TTC549 (cell line): ENCODE results near the gene LRRC70.
"Not testable (repeated sequence)": the region's sequence is repeated elsewhere in the genome, so short reads cannot be mapped to it uniquely, and the experiment has no call there.

Source experiments
- FAIRE-seq: peaks from 2 replicates; lab custom pipeline; 2012; peaks lifted over from hg19 to GRCh38; lab: Jason Lieb, UNC

Gene LRRC70, protein sequence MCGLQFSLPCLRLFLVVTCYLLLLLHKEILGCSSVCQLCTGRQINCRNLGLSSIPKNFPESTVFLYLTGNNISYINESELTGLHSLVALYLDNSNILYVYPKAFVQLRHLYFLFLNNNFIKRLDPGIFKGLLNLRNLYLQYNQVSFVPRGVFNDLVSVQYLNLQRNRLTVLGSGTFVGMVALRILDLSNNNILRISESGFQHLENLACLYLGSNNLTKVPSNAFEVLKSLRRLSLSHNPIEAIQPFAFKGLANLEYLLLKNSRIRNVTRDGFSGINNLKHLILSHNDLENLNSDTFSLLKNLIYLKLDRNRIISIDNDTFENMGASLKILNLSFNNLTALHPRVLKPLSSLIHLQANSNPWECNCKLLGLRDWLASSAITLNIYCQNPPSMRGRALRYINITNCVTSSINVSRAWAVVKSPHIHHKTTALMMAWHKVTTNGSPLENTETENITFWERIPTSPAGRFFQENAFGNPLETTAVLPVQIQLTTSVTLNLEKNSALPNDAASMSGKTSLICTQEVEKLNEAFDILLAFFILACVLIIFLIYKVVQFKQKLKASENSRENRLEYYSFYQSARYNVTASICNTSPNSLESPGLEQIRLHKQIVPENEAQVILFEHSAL

DNA sequence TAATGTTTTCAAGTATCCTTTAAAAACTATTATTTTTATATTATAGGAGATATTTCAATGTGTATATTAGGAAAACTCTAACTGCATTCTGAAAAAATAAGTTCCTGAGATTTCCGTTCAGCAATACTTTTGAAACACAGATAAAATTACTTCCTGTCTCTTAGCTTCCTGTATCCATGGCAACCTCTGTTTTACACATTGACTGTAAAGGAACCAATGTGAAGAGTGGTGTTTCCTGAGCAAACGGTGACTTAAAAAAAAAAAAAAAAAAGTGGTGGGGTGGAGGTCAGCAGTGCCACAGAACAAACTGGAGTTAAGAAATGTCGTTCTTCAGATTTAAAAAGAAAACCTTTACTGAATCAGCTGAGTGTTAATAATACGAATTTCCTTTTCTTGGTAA is at the start of gene LRRC70:
LRRC70 (plus strand) TSS at position 280 of the 400 bp plus-strand sequence. CDS start 620 bp downstream, outside the sequence.
- no peak for FAIRE-seq

- FAIRE-seq = no peak
These were observed 45.0 kb upstream of the LRRC70 start for GRCh38 chr5:62533597-62533996.

- no peak for FAIRE-seq
These were observed 44.0 kb upstream of the LRRC70 start for GRCh38 chr5:62534461-62535236.

DNA sequence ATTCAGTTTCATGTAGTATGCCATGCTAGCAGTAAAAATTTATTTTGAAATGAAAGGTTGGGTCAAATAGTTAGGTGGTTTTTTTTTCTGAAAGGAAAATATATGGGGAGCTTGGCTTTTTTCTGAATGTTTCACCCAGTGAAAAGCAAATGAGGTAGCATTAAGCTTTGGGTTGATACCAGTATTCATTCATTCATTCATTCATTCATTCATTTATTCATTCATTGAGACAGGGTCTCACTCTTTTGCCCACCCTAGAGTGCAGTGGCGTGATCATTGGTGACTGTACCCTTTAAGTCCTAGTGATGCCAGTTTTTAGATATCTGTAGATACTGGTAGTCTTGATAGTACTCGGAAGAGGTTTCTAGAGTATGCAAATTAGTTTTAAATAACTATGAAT is 42.4 kb upstream of the LRRC70 start:
- FAIRE-seq = no peak

DNA sequence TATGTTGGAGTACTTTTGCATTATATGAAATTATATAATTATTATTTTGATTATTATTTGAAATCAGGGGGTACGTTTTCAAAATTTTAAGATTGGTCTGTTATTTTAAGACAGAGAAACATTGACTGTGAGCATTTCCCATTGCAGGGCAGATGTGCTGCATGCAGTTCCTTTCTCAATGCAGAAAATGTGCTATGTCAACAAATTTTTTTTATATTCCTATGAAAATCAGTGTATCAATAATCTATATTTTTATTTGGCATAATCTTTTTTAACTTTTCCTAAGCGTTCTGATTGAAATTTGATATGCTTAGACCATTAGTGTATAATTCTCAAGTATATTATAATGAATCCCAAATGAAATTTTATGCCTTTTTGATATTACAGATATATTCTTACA is 41.8 kb upstream of the LRRC70 start:
- FAIRE-seq = no peak

- no peak for FAIRE-seq
These were observed 40.3 kb upstream of the LRRC70 start for GRCh38 chr5:62538017-62538942.

- no peak for FAIRE-seq
These were observed 35.9 kb upstream of the LRRC70 start for GRCh38 chr5:62542720-62543119.

- FAIRE-seq = no peak
These were observed 30.5 kb upstream of the LRRC70 start for GRCh38 chr5:62547945-62548630.

GRCh38 chr5:62550103-62550502 is 28.5 kb upstream of the LRRC70 start:
- no peak for FAIRE-seq

DNA sequence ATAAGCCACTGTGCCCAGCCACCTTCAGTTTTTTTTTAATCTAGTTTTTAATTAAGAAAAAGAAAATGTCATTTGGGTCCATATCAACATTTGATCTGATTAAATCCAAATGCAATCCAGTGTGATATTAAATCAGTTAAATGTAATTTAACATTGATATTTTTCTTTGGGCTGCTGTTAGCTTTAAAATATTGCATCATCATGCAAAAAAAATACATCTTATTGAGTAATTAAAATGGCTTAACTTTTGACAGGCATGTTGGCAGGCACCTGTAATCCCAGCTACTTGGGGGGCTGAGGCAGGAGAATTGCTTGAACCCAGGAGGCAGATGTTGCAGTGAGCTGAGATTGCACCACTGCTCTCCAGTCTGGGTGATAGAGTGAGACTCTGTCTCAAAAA is 22.7 kb upstream of the LRRC70 start:
- FAIRE-seq = no peak

- no peak for FAIRE-seq
These were observed 19.7 kb upstream of the LRRC70 start for GRCh38 chr5:62558941-62559340.

- no peak for FAIRE-seq
These were observed 17.8 kb upstream of the LRRC70 start for GRCh38 chr5:62560786-62561185.

DNA sequence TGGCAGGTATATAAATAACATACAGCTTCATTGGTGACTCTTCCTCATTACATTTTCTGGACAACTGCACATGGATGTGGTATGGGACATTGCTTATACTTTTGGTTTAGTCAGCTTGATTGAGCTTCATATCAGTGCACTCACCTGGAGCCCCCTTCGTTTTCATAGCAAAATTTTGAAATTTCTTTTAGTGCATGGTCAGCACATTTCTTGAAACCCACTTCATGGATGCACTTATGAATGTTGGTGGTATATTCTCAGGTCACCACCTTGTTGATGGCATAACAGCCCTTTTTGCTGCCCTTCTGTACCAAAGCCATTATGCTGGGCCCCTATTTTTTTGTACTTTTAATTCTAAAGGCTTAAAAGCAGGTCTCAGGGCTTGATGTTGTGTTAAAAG is 16.7 kb upstream of the LRRC70 start:
- FAIRE-seq = no peak

DNA sequence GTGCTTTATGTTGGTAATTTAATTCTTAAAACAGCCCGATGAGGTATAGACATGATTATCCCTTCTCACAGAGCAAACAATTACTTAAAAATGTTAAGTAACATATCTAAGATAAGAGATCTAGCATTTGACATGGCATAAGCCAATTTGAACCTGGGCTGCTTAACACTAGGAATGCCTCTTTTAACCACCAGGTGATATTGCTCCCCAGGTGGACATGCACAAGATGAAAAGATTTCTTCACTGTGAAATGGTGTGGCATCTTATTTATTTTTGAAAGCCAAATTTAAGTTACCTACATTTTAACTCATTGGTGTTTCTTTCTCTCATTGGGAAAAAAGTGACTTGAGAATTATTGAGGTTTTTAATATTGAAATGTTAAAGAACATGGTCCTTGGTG is 15.8 kb upstream of the LRRC70 start:
- FAIRE-seq = no peak

- FAIRE-seq = no peak
These were observed 14.5 kb upstream of the LRRC70 start for GRCh38 chr5:62564101-62564500.

DNA sequence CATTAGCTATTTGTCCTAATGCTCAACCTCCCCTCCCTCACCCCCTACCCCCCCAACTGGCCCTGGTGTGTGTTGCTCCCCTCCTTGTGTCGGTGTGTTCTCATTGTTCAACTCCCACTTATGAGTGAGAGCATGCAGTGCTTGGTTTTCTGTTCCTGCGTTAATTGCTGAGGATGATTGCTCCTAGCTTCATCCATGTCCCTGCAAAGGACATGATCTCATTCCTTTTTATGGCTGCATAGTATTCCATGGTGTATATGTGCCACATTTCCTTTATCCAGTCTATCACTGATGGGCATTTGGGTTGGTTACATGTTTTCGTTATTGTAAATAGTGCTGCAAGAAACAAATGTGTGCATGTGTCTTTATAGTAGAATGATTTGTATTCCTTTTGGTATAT is 12.9 kb upstream of the LRRC70 start:
- not testable (repeated sequence) for FAIRE-seq

DNA sequence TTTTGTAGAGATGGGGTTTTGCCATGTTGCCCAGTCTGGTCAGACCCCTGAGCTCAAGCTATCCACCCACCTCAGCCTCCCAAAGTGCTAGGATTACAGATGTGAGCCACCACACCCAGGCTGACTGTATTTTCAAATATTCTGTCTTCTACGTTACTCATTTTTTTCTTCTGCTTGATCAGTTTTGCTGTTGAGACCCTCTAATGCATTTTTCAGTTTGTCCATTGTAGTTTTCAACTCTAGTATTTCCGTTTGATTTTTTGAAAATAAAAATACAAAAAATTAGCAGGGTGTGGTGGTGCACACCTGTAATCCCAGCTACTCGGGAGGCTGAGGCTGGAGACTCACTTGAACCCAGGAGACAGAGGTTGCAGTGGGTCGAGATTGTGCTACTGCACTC is 10.5 kb upstream of the LRRC70 start:
- FAIRE-seq = no peak

GRCh38 chr5:62568800-62569432 is 9.7 kb upstream of the LRRC70 start:
- FAIRE-seq = no peak

GRCh38 chr5:62569470-62569869 is 9.1 kb upstream of the LRRC70 start:
- FAIRE-seq = no peak

GRCh38 chr5:62572918-62573514 is 5.6 kb upstream of the LRRC70 start:
- no peak for FAIRE-seq

- FAIRE-seq = no peak
These were observed 4.0 kb upstream of the LRRC70 start for GRCh38 chr5:62574599-62574998.
